K562 (cell line): ENCODE data around the gene SERPINF2.

Source experiments
- EGR1 ChIP-seq: fragments of 450-650 bp; conservative IDR thresholded peaks from 2 replicates; pipeline ENCODE4 v1.6.1; 2017; ENCODE audit warnings: mild to moderate bottlenecking
- ELF4 ChIP-seq: fragments of 450-650 bp; formaldehyde crosslinking; IDR thresholded peaks from 2 replicates; pipeline ENCODE4 v1.4.0; 2022; ENCODE audit warnings: missing genetic modification characterization

DNA sequence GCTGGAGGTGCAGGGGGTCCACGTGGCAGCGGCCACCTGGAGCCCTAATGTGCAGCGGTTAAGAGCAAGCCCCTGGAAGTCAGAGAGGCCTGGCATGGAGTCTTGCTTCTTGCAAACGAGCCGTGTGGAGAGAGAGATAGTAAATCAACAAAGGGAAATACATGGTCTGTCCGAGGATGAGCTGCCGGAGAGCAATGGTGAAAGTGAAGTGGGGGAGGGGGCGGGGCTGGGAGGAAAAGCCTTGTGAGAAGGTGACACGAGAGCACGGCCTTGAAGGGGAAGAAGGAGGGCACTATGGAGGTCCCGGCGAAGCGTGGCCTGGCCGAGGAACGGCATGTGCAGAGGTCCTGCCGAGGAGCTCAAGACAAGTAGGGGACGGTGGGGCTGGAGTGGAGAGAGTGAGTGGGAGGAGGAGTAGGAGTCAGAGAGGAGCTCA is 13.2 kb downstream of the SERPINF2 start:
- TF ChIP-seq ELF4 (no peak), EGR1 (peak; percentile 38; the same call in 1 of the 2 replicates)
